GM12891 (cell line): ENCODE results near the gene PLK5.

Experiments
- POLR2A ChIP-seq: IDR thresholded peaks from 2 replicates; pipeline ENCODE4 v1.6.1; 2011; ENCODE audit warnings: low read depth, low read length, control low read depth
- POLR2AphosphoS5 ChIP-seq: IDR thresholded peaks from 2 replicates; pipeline ENCODE4 v1.6.1; 2011; ENCODE audit warnings: low read depth, low read length, control low read depth

GRCh38 chr19:1495799-1496713 is 27.8 kb upstream of the PLK5 start:
- no peak for TF ChIP-seq POLR2A
- TF ChIP-seq POLR2AphosphoS5 = no peak
